GM18951 (cell line): ENCODE measurements around the gene LRPAP1.
"Not testable (repeated sequence)": the region's sequence is repeated elsewhere in the genome, so short reads cannot be mapped to it uniquely, and the experiment has no call there.

Experiments used
- POLR2A ChIP-seq: IDR thresholded peaks from 4 replicates; pipeline ENCODE4 v1.6.1; 2011; ENCODE audit warnings: mild to moderate bottlenecking; ENCODE audit not compliant: insufficient read length, insufficient read depth; ENCODE audit errors: extremely low read depth
- in situ Hi-C: fragments of 300-500 bp; cut with MboI; formaldehyde crosslinking; loops from one replicate; pipeline ENCODE4 v1.12.0; 2022; ENCODE audit warnings: low sequenced_read_pairs, mixed read lengths, inconsistent platforms; ENCODE audit not compliant: unreplicated experiment

LRPAP1 gene

GRCh38 chr4:3548991-3549693, 16.9 kb upstream of the LRPAP1 start:
- in situ Hi-C loops = not testable (repeated sequence)

- in situ Hi-C loops = not testable (repeated sequence)
Observed at GRCh38 chr4:3546721-3547120, 14.5 kb upstream of the LRPAP1 start.

GRCh38 chr4:3545351-3545750, 13.1 kb upstream of the LRPAP1 start:
- in situ Hi-C loops = not testable (repeated sequence)

GRCh38 chr4:3544259-3545025, 12.2 kb upstream of the LRPAP1 start:
- in situ Hi-C loops = not testable (repeated sequence)

GRCh38 chr4:3543415-3543814, 11.2 kb upstream of the LRPAP1 start:
- in situ Hi-C loops = not testable (repeated sequence)

- in situ Hi-C loops = not testable (repeated sequence)
Observed at GRCh38 chr4:3538906-3539305, 6.7 kb upstream of the LRPAP1 start.

- in situ Hi-C loops = not testable (repeated sequence)
Observed at GRCh38 chr4:3535812-3536211, 3.6 kb upstream of the LRPAP1 start.

GRCh38 chr4:3533423-3533820, 1.2 kb upstream of the LRPAP1 start:
- TF ChIP-seq POLR2A = no peak
- in situ Hi-C loops = no loop called here

- in situ Hi-C loops = no loop called here
- no peak for TF ChIP-seq POLR2A
Observed at GRCh38 chr4:3532751-3533422, 665 bp upstream of the LRPAP1 start.

- no peak for TF ChIP-seq POLR2A
- in situ Hi-C loops = no loop called here
Observed at GRCh38 chr4:3531318-3531878, 824 bp downstream of the LRPAP1 start.

GRCh38 chr4:3530663-3531254, 1.5 kb downstream of the LRPAP1 start:
- no peak for TF ChIP-seq POLR2A
- in situ Hi-C loops = no loop called here

- in situ Hi-C loops = no loop called here
- no peak for TF ChIP-seq POLR2A
Observed at GRCh38 chr4:3530051-3530450, 2.2 kb downstream of the LRPAP1 start.

- in situ Hi-C loops = no loop called here
- TF ChIP-seq POLR2A = no peak
Observed at GRCh38 chr4:3529363-3529762, 2.9 kb downstream of the LRPAP1 start.
